Vagina (tissue), 2 donors: ENCODE data around the gene CTNNB1. TPM values are rescaled to one million over a fixed set of nuclear protein-coding genes. Genes with fewer than 3 reads are reported as not detected.

Experiments used
- DNase-seq, 2 donors: peaks; one replicate each; pipeline ENCODE4 v3.0.0-alpha.2; 2017; ENCODE audit errors: extremely low spot score in 2 of 2
- H3K27ac ChIP-seq: fragments of 200-600 bp; sonication (generic); one replicate; pipeline ENCODE4 v1.5.1; 2019
- H3K27me3 ChIP-seq: fragments of 200-600 bp; sonication (generic); one replicate; pipeline ENCODE4 v1.5.1; 2019
- H3K36me3 ChIP-seq, 2 donors: fragments of 200-600 bp; sonication (generic); one replicate each; pipeline ENCODE4 v1.5.1; 2017 to 2019
- H3K4me1 ChIP-seq: fragments of 200-600 bp; sonication (generic); one replicate; pipeline ENCODE4 v1.5.1; 2019
- H3K4me3 ChIP-seq, 2 donors: fragments of 200-600 bp; sonication (generic); 1 replicate in 1 of 2; 2 replicates in 1 of 2; pipeline ENCODE4 v1.5.1; 2016 to 2019
- H3K9me3 ChIP-seq: fragments of 200-600 bp; sonication (generic); one replicate; pipeline ENCODE4 v1.5.1; 2019
- CTCF ChIP-seq, 3 experiments: fragments of 450-650 bp in 2 of 3; fragments of 200-600 bp in 1 of 3; sonication (generic) in 1 of 3; IDR thresholded peaks; one replicate each; pipeline ENCODE4 v1.5.1; 2017 to 2019; ENCODE audit warnings: antibody characterized with exemption in 3 of 3, mild to moderate bottlenecking in 2 of 3, moderate library complexity in 2 of 3
- POLR2A ChIP-seq, 2 donors: fragments of 450-650 bp; IDR thresholded peaks; one replicate each; pipeline ENCODE4 v1.6.1; 2017; ENCODE audit warnings: antibody characterized with exemption in 2 of 2, mild to moderate bottlenecking in 2 of 2, moderate library complexity in 2 of 2
- POLR2AphosphoS5 ChIP-seq, 2 donors: sonication (generic); formaldehyde crosslinking; IDR thresholded peaks; one replicate each; pipeline ENCODE4 v1.9.0; 2017; ENCODE audit warnings: antibody characterized with exemption in 2 of 2, mild to moderate bottlenecking in 2 of 2, low read depth in 1 of 2; ENCODE audit not compliant: insufficient read depth in 1 of 2
- intact Hi-C: fragments of 100-400 bp; cut with DNase I; formaldehyde crosslinking; loops from one replicate; pipeline ENCODE4 v1.15.1; 2023
- total RNA-seq: library from RNA; depleted of rRNA; stranded (reverse); fragments of >200 nt; gene quantifications from one replicate; pipeline ENCODE4 v1.2.3, GENCODE V29; 2016

CTNNB1 gene
- total RNA-seq, 1 donor from 2014 or later = 505 TPM

GRCh38 chr3:41243183-41243582, 43.9 kb downstream of the CTNNB1 start:
- intact Hi-C loops = no loop called here
- Histone ChIP-seq H3K4me1 (peaks cover 13% of the 10 kb centered on the region), H3K9me3 (no peaks in the 10 kb centered on the region), H3K27me3 (no peaks in the 10 kb centered on the region), H3K27ac (no peak overlapping the region), H3K36me3 (peaks cover 4 to 29% of the 10 kb centered on the region in 2 donors), H3K4me3 (no peak overlapping the region)
- DNase-seq = no peak
- TF ChIP-seq POLR2A (IDR thresholded peaks at IDR 0.05) (no peak), POLR2AphosphoS5 (IDR thresholded peaks at IDR 0.05; ENCODE audit: insufficient read depth in 1 of 2, low read depth in 1 of 2) (no peak), CTCF (IDR thresholded peaks at IDR 0.05) (no peak)

GRCh38 chr3:41244620-41245336, 45.5 kb downstream of the CTNNB1 start:
- no peak overlapping the region for H3K27ac ChIP-seq
- peaks cover 0 to 14% of the 10 kb centered on the region in 2 donors for H3K36me3 ChIP-seq
- H3K9me3 ChIP-seq = no peaks in the 10 kb centered on the region
- intact Hi-C loops = no loop called here
- H3K4me3 ChIP-seq = no peak overlapping the region
- H3K4me1 ChIP-seq = no peaks in the 10 kb centered on the region
- DNase-seq = no peak
- no peaks in the 10 kb centered on the region for H3K27me3 ChIP-seq
- TF ChIP-seq CTCF (IDR thresholded peaks at IDR 0.05) = no peak
- no peak for TF ChIP-seq POLR2A (IDR thresholded peaks at IDR 0.05)
- TF ChIP-seq POLR2AphosphoS5 (IDR thresholded peaks at IDR 0.05; ENCODE audit: insufficient read depth in 1 of 2, low read depth in 1 of 2) = no peak

GRCh38 chr3:41247055-41248004, 48.0 kb downstream of the CTNNB1 start:
- no peaks in the 10 kb centered on the region for H3K9me3 ChIP-seq
- intact Hi-C loops = no loop called here
- H3K27ac ChIP-seq = no peak overlapping the region
- no peak for DNase-seq
- H3K4me1 ChIP-seq = no peaks in the 10 kb centered on the region
- no peak for TF ChIP-seq POLR2A (IDR thresholded peaks at IDR 0.05)
- no peaks in the 10 kb centered on the region for H3K36me3 ChIP-seq
- no peaks in the 10 kb centered on the region for H3K27me3 ChIP-seq
- H3K4me3 ChIP-seq = no peak overlapping the region

GRCh38 chr3:41248525-41248924, 49.2 kb downstream of the CTNNB1 start:
- H3K27ac ChIP-seq = no peak overlapping the region
- H3K9me3 ChIP-seq = no peaks in the 10 kb centered on the region
- TF ChIP-seq POLR2AphosphoS5 (IDR thresholded peaks at IDR 0.05; ENCODE audit: insufficient read depth in 1 of 2, low read depth in 1 of 2) (no peak), POLR2A (IDR thresholded peaks at IDR 0.05) (no peak), CTCF (IDR thresholded peaks at IDR 0.05) (no peak)
- H3K4me3 ChIP-seq = no peak overlapping the region
- DNase-seq = no peak
- H3K27me3 ChIP-seq = no peaks in the 10 kb centered on the region
- H3K4me1 ChIP-seq = no peaks in the 10 kb centered on the region
- intact Hi-C loops = no loop called here
- H3K36me3 ChIP-seq = no peaks in the 10 kb centered on the region

- H3K36me3 ChIP-seq = no peaks in the 10 kb centered on the region
- no peaks in the 10 kb centered on the region for H3K4me1 ChIP-seq
- no peak for DNase-seq
- TF ChIP-seq CTCF (IDR thresholded peaks at IDR 0.05) (no peak), POLR2A (IDR thresholded peaks at IDR 0.05) (no peak), POLR2AphosphoS5 (IDR thresholded peaks at IDR 0.05; ENCODE audit: insufficient read depth in 1 of 2, low read depth in 1 of 2) (no peak)
- no peak overlapping the region for H3K27ac ChIP-seq
- no peaks in the 10 kb centered on the region for H3K9me3 ChIP-seq
- intact Hi-C loops = no loop called here
- no peaks in the 10 kb centered on the region for H3K27me3 ChIP-seq
- no peak overlapping the region for H3K4me3 ChIP-seq
Measured at GRCh38 chr3:41249318-41249717, 50.0 kb downstream of the CTNNB1 start.
